Liver (tissue), 9 donors: ENCODE measurements around the gene IFT74. TPM values are rescaled to one million over a fixed set of nuclear protein-coding genes. Genes with fewer than 3 reads are reported as not detected.

Experiments used
- DNase-seq: peaks from one replicate; pipeline ENCODE4 v3.0.0-alpha.2; 2017; ENCODE audit warnings: low spot score
- H3K27ac ChIP-seq, 2 donors: one replicate each; pipeline ENCODE4 v1.7.0; 2013; ENCODE audit warnings: inconsistent platforms in 2 of 2, low read length in 2 of 2, control low read depth in 1 of 2, low read depth in 1 of 2, mild to moderate bottlenecking in 1 of 2
- H3K27me3 ChIP-seq, 4 donors: one replicate each; pipeline versions ENCODE4 v1.6.1 to v1.7.0; 2013; ENCODE audit warnings: low read length in 3 of 4, inconsistent platforms in 1 of 4, mild to moderate bottlenecking in 1 of 4, moderate library complexity in 1 of 4; ENCODE audit not compliant: control insufficient read depth in 4 of 4, insufficient read depth in 4 of 4
- H3K36me3 ChIP-seq, 4 donors: one replicate each; pipeline versions ENCODE4 v1.6.1 to v1.7.0; 2013; ENCODE audit warnings: low read length in 3 of 4, mild to moderate bottlenecking in 3 of 4, low read depth in 1 of 4, moderate library complexity in 1 of 4; ENCODE audit not compliant: control insufficient read depth in 4 of 4, insufficient read depth in 3 of 4
- H3K4me1 ChIP-seq, 4 donors: one replicate each; pipeline versions ENCODE4 v1.6.1 to v1.7.0; 2013; ENCODE audit warnings: low read length in 3 of 4, mild to moderate bottlenecking in 3 of 4, moderate library complexity in 1 of 4; ENCODE audit not compliant: control insufficient read depth in 4 of 4, insufficient read depth in 4 of 4
- H3K4me3 ChIP-seq, 3 donors: one replicate each; pipeline versions ENCODE4 v1.6.1 to v1.7.0; 2013; ENCODE audit warnings: low read length in 3 of 3, control low read depth in 1 of 3, low read depth in 1 of 3, mild to moderate bottlenecking in 1 of 3
- H3K9ac ChIP-seq, 2 donors: one replicate each; pipeline ENCODE4 v1.7.0; 2013; ENCODE audit warnings: low read length in 2 of 2, mild to moderate bottlenecking in 2 of 2, moderate library complexity in 2 of 2, control low read depth in 1 of 2, low read depth in 1 of 2
- H3K9me3 ChIP-seq, 4 donors: one replicate each; pipeline versions ENCODE4 v1.6.1 to v1.7.0; 2013; ENCODE audit warnings: low read length in 3 of 4; ENCODE audit not compliant: control insufficient read depth in 4 of 4
- ATF3 ChIP-seq: IDR thresholded peaks from 2 replicates; pipeline ENCODE4 v1.6.1; 2016; ENCODE audit warnings: antibody characterized with exemption
- CTCF ChIP-seq: fragments of 150-350 bp; IDR thresholded peaks from 2 replicates; pipeline ENCODE4 v1.5.1; 2017; ENCODE audit warnings: improper control_type of control experiment, low read depth, low read length; ENCODE audit not compliant: missing input control
- EGR1 ChIP-seq, 2 donors: IDR thresholded peaks; 2 replicates each; pipeline ENCODE4 v1.6.1; 2016 to 2018; ENCODE audit warnings: antibody characterized with exemption in 2 of 2, low read depth in 2 of 2
- FOXA1 ChIP-seq: IDR thresholded peaks from 2 replicates; pipeline ENCODE4 v1.6.1; 2016; ENCODE audit warnings: antibody characterized with exemption
- GABPA ChIP-seq, 2 donors: IDR thresholded peaks in 1 of 2; conservative IDR thresholded peaks in 1 of 2; 2 replicates each; pipeline ENCODE4 v1.6.1; 2016; ENCODE audit warnings: antibody characterized with exemption in 2 of 2, mild to moderate bottlenecking in 1 of 2, moderate library complexity in 1 of 2
- HNF4A ChIP-seq, 2 donors: conservative IDR thresholded peaks; 2 replicates each; pipeline ENCODE4 v1.6.1; 2016; ENCODE audit warnings: antibody characterized with exemption in 2 of 2, mild to moderate bottlenecking in 2 of 2
- HNF4G ChIP-seq: IDR thresholded peaks from 2 replicates; pipeline ENCODE4 v1.6.1; 2016; ENCODE audit warnings: antibody characterized with exemption
- NR2F2 ChIP-seq: IDR thresholded peaks from 2 replicates; pipeline ENCODE4 v1.6.1; 2016; ENCODE audit warnings: antibody characterized with exemption
- RAD21 ChIP-seq, 2 donors: IDR thresholded peaks; 2 replicates each; pipeline ENCODE4 v1.6.1; 2016; ENCODE audit warnings: antibody characterized with exemption in 2 of 2, mild to moderate bottlenecking in 2 of 2
- REST ChIP-seq: IDR thresholded peaks from 2 replicates; pipeline ENCODE4 v1.6.1; 2016; ENCODE audit warnings: antibody characterized with exemption, mild to moderate bottlenecking
- SP1 ChIP-seq: IDR thresholded peaks from 2 replicates; pipeline ENCODE4 v1.6.1; 2018; ENCODE audit warnings: antibody characterized with exemption, mild to moderate bottlenecking
- TAF1 ChIP-seq: conservative IDR thresholded peaks from 2 replicates; pipeline ENCODE4 v1.6.1; 2016; ENCODE audit warnings: antibody characterized with exemption, mild to moderate bottlenecking
- ZBTB33 ChIP-seq: IDR thresholded peaks from 2 replicates; pipeline ENCODE4 v1.6.1; 2016; ENCODE audit warnings: antibody characterized with exemption
- WGBS: extraction: QIAGEN DNeasy Blood & Tissue Kit; methylation state at CpG from one replicate; pipeline ENCODE4 v1.1.7; 2013; 5-methylcytosine and 5-hydroxymethylcytosine counted together
- polyA plus RNA-seq, 2 donors: library from polyadenylated mRNA; stranded (reverse) in 1 of 2; unstranded in 1 of 2; fragments of 200-250 nt in 1 of 2; fragments of >200 nt in 1 of 2; fragmentation: Nextera tagmentation in 1 of 2; extraction: Ambion mirVana in 1 of 2; gene quantifications; one replicate each; pipeline versions ENCODE4 v1.2.1 to v1.2.3, GENCODE V29; 2013 to 2015
- total RNA-seq, 2 donors: library from RNA; depleted of rRNA; stranded (reverse); fragments of >200 nt; gene quantifications; one replicate each; pipeline ENCODE4 v1.2.3, GENCODE V29; 2014
- donor health status: healthy.
- donor health status: healthy.
- donor health status: healthy.
- donor health status: healthy.
- donor health status: healthy.

The IFT74 gene
- total and polyA plus RNA-seq, 4 donors: 4.9 to 10.5 (median 7.4) TPM

GRCh38 chr9:27108981-27109541 lies 152.8 kb downstream of the IFT74 start, which contains the start of gene TEK:
TSS of gene TEK (plus strand) at chr9:27109225. CDS start at chr9:27109591, 366 bp downstream.
- no peaks in the 10 kb centered on the region for H3K36me3 ChIP-seq
- WGBS: 36% methylated on average over 9 of the region's 9 CpGs
- no peaks in the 10 kb centered on the region for H3K27me3 ChIP-seq
- peak within 1 kb of the TSS in 1 of 2 donors; percentile 37 for H3K27ac ChIP-seq
- no peak for DNase-seq
- no peaks in the 10 kb centered on the region for H3K4me1 ChIP-seq
- H3K9me3 ChIP-seq: no peaks in the 10 kb centered on the region
- TF ChIP-seq RAD21 (IDR thresholded peaks at IDR 0.05) (peak in 1 of 2 donors; percentile 26), CTCF (no peak), FOXA1 (no peak), SP1 (peak; percentile 10), NR2F2 (peak; percentile 74)
- H3K4me3 ChIP-seq: peak within 1 kb of the TSS in 1 of 3 donors; percentile 38
- peak within 1 kb of the TSS in 1 of 2 donors; percentile 30 for H3K9ac ChIP-seq

GRCh38 chr9:27109621-27110020 lies 153.4 kb downstream of the IFT74 start:
- Histone ChIP-seq H3K4me3 (peak overlapping the region in 1 of 3 donors; percentile 38), H3K27ac (peak overlapping the region in 1 of 2 donors; percentile 37), H3K36me3 (no peaks in the 10 kb centered on the region), H3K9ac (peak overlapping the region in 1 of 2 donors; percentile 30), H3K9me3 (no peaks in the 10 kb centered on the region), H3K27me3 (no peaks in the 10 kb centered on the region), H3K4me1 (no peaks in the 10 kb centered on the region)
- 40% methylated on average over 2 of the region's 2 CpGs for WGBS
- DNase-seq: no peak
- no peak for TF ChIP-seq GABPA (IDR thresholded peaks at IDR 0.05 in 1 of 2, conservative IDR thresholded peaks at IDR 0.05 in 1 of 2)

- DNase-seq: no peak
- Histone ChIP-seq H3K4me3 (no peak overlapping the region), H3K9me3 (no peaks in the 10 kb centered on the region), H3K27ac (no peak overlapping the region), H3K4me1 (no peaks in the 10 kb centered on the region), H3K36me3 (no peaks in the 10 kb centered on the region), H3K27me3 (no peaks in the 10 kb centered on the region), H3K9ac (no peak overlapping the region)
- WGBS: 61% methylated on average over 4 of the region's 4 CpGs
- TF ChIP-seq ZBTB33: no peak
- TF ChIP-seq HNF4A (conservative IDR thresholded peaks at IDR 0.05): no peak
Observed at GRCh38 chr9:27110181-27110580, 154.0 kb downstream of the IFT74 start.

GRCh38 chr9:27112235-27112634 lies 156.0 kb downstream of the IFT74 start:
- Histone ChIP-seq H3K4me3 (no peak overlapping the region), H3K9ac (no peak overlapping the region), H3K9me3 (no peaks in the 10 kb centered on the region), H3K27ac (no peak overlapping the region), H3K36me3 (no peaks in the 10 kb centered on the region), H3K4me1 (no peaks in the 10 kb centered on the region), H3K27me3 (no peaks in the 10 kb centered on the region)
- WGBS: 53% methylated on average over 2 of the region's 2 CpGs
- DNase-seq: no peak
- TF ChIP-seq TAF1 (no peak), REST (no peak), HNF4G (no peak), NR2F2 (no peak), ATF3 (no peak), SP1 (no peak), EGR1 (IDR thresholded peaks at IDR 0.05; ENCODE audit: low read depth in 2 of 2) (no peak)
